ENCODE results near the gene GPC6.

GPC6 gene

DNA sequence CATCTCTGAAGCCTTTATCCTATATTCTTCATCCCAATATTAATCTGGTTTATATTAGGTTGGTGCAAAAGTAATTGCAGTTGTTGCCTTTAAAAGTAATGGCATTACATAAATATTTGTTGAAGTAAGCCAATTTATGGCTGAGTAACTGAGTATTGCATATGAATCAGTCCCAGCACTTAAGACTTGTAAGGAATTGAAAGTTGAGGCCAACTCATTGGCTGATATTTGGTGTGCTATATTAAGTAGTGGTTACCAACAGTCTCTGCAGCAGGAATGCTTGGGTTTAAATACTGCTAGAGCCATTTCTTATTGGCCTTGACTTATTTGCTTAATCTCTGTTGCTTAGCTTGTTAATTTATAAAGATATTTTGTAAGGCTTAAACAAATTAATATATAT lies 460.7 kb downstream of the GPC6 start:
- DNase-seq (ENCODE audit: low spot score), result no peak

GRCh38 chr13:93689333-93689732 lies 462.7 kb downstream of the GPC6 start:
- no peak for DNase-seq (ENCODE audit: low spot score)

DNA sequence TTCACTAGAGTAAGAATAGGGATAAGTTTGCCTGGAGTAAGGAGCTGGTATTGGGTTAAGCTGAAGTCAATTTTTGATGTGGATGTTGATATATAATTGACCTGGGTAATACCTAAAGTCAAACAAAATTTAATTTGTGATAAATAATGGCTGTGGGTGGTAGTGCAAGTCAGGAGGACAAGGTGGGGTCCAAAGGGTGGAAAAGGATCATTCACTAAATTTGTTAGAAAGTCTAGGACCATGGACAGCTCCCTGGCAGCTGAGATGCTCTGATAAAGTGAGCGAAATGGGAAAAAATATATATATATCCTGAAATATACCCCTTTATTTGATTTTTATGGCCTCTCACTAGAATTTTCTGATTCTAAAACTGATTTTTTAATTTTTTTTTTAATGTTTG lies 463.5 kb downstream of the GPC6 start:
- DNase-seq (ENCODE audit: low spot score), result no peak

DNA sequence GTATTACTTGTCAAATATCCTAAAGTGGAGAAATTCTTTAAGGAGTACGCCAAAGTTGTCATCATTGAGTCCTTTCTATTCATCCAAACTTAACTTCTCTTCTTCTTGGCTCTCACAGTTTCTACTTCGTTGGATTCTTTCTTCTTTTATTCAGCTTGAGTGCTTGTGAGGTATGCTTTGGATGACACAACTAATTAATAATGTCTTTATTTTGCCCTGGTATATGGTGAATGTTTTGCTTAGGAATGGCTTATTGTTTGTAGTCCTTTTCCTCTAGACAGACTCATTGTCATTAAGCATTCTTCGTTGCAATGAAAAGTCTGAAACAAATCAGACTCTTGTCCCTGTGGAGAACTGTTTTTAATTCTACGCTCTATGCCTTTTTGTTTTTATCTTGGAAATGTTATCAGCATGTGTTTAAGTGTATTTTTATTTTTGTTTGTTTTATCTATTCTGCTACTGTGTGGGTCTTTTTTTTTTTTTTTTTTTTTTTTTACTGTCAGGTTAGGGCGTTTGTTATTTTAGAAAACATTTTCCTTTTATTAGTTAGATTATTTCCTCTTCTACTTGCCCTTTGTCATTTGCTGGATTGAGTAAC lies 471.5 kb downstream of the GPC6 start:
- no peak for DNase-seq (ENCODE audit: low spot score)

DNA sequence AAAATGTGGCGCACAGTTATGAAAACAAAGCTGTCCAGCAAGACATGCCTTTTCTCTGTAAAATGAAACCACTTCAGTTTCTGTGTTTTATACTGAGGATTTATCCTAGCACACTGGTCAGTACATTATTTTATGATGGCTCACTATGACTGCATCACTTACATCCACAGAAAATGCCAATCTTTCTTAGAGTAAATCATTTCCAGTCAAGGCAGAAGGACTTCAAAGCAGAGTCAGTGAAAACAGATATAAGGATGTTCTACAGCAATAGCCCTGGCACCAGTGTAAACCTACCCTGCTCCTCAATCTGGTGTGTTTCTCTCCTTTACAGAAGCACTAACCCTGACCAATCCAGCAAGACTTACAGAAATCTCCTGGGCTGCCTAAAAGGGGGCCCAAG lies 473.5 kb downstream of the GPC6 start:
- DNase-seq (ENCODE audit: low spot score), result no peak

DNA sequence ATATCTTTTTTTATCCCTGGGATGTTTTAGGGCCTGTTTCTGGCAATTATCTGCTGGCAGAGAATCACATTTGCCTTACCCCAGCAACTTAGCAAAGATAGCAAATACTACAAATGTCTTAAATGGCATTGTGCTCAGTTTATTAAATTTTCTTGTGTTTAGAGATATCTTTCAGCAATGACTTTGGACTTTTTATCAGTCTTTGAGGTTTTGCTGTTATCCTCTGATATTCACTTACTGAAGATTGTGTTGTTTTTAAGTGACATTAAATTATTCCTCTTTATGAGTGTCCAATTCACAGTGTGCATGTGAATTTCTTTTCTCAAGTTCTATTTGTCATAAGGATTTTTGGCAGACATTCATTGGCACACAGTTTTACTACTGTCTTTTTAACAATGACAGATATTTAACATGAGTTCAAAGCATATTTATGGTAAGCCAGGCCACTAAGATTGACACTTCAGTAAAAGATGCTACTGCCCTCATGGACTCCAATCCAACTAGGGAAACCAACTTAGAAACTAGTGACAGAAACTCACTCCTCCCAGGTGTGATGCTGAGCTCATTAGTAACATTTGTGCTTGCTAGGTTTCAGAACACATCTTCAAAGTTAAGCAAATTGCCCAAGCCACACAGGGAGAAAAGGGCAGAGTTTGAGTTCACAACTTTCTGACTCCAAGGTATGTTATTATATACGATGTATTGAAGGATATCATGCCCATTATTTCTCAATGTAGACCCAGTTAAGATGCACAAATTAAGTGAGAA lies 481.9 kb downstream of the GPC6 start:
- DNase-seq (ENCODE audit: low spot score), result no peak

GRCh38 chr13:93709506-93710244 lies 483.1 kb downstream of the GPC6 start:
- no peak for DNase-seq (ENCODE audit: low spot score)

- no peak for DNase-seq (ENCODE audit: low spot score)
Measured at GRCh38 chr13:93714171-93714570, 487.6 kb downstream of the GPC6 start.

GRCh38 chr13:93715866-93716265 lies 489.3 kb downstream of the GPC6 start:
- no peak for DNase-seq (ENCODE audit: low spot score)

DNA sequence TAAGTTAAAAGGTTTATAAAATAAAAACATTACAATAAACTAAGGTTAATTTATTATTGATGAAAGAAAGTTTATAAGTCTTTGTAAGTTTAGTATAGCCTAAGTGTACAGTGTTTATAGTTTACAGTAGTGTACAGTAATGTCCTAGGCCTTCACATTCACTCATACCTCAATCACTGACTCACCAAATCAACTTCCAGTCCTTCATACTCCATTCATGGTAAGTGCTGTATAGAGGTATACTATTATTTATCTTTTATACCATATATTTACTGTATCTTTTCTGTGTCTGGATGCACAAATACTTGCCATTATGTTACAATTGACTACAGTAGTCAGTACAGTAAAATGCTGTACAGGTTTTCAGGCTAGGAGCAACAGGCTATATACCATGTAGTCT lies 490.0 kb downstream of the GPC6 start:
- DNase-seq (ENCODE audit: low spot score), result no peak

DNA sequence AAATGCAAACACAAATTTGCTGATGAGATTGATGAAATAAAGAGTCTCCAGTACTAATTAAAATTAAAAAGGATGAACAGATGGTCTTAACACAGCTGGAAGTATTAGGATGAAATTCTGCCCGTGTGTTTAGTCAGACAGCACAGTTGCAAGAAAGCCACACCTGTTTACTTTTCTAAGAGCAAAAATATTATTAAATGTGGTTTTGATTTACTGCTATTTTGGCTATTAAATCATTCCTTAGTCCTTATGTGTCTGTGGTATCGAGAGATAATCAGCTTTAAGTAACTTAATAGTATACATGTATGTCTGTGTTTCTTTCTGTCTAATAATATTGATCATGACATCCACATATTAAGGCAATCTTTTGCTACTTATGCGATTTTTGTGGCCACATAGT lies 494.9 kb downstream of the GPC6 start:
- no peak for DNase-seq (ENCODE audit: low spot score)

DNA sequence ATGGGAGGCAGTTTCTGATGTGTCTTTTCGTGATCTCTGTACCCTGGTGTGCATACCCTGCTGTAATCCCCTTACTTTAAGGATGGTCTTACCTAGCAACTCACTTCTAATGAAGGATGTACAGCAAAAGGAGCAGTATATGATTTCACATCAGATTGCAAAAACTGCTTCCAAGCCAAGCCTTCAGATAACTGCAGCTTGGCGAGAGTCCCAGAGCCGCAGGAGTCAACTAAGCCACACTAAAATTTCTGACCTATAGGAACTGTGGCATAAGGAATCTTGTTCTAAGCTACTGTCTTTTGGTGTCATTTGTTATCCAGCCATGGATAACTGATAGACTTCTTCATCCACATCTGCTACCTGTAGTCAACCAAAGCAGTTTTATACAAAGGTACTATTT lies 496.7 kb downstream of the GPC6 start:
- DNase-seq (ENCODE audit: low spot score), result no peak

DNA sequence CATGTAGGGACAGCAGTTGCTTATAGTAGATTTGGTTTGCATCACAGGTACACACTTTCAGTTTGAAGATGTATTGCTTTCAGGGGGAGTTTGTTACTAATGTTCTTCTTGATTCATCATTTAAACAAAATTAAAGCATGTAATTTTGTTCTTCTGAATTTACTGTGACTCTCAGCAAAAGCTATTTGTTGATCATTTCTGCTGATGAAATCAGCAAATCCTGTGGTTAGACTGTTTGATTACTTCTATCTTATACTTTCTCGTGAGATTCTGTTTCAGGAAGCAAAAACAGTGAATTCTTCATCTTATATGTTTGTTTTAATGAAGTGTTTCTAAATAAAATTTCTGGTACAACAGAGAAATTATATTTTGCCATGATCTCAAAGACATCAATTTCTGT lies 497.6 kb downstream of the GPC6 start:
- DNase-seq (ENCODE audit: low spot score), result no peak

DNA sequence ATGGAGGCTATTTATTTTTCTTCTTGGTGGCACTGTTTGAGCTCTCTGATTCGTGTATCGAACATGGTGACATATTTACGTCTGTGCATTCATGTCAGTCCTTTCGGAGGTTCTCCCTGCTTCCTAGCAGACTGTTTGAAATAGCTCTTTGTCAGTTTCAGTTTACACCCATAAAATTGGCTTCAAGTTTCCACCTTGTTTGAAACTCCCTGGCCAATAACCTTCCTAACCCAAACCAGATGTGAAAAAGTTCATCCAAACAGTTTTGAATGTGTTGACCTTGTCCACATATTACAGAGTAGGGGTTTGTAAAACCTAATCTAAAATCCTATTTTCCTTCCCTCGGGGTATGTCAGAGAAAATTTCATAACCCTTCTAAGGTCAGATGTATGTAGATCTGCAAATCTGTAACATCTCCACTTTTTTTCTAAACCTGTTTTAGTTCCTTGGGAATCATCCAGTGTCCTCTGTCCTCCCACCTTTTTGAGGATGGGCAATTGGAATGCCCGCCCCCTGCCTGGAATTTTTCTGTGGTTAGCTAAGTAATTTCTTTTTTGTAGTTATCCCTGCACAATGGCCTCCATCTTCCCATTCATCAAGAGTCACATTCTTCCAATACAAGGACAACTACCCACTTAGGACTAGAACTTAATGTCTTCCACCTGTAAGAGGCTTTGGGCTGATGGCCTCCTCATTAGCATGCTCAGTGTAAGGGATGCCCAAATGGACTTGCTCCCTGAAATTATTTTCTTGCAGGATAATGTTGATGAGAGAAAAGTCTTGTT lies 499.8 kb downstream of the GPC6 start:
- no peak for DNase-seq (ENCODE audit: low spot score)

DNA sequence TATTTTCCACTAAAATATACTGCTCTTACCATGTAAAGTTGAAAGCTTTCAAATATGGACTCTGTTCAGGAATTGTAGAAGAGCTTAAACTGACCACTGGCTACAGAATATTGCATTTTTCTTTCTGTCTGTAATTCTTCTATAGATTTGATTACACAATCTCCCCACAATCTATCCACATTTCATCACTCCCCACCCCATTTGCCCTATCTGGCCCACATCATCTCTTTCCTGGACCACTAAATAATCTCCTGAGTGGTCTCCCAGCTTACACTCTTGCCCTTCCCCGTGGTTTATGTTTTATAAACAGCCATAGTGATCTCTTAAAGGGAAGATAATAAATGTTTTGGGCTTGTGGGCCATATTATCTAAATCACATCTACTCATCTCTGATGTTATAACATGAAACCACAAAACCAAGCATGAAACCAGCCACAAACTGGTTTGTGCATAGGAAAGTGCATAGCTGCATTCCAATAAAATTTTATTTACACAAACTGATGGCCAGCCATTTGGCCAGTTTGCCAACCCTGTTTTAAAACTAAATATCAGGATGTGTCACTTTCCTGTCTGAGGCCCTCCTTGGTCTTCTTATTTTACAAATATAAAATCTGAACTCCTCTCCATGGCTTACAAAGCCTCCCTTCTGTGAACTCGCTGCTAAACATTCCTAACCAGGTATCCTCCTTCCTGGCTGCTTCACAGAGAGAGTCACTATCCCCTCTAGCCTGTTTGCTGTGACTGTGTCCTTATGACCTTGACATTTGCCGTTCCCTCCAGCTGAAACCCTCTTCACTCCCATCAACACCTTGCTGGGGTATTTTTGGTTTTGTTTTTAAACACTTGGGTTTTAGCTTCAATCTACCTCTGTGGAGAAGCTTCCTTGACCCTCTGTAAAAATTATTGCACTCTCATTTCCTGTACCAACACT lies 500.9 kb downstream of the GPC6 start:
- DNase-seq (ENCODE audit: low spot score), result no peak

DNA sequence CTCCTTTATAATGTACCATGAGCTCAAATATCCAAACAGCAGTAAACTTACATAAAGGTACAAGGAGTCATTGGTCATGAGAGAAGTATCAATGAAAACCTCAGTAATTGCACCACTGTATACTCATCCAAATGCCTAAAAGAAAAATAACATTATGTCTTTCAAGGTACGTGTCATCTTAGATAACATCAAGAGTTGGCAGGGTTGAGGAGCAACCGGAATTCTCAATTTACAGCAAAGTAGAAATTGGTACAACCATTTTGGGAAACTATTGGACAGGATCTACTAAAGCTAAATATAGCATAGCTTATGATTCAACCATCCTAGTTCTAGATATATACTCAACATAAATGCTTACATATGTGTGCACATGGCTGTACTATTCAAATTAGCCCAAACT lies 502.8 kb downstream of the GPC6 start:
- no peak for DNase-seq (ENCODE audit: low spot score)

- no peak for DNase-seq (ENCODE audit: low spot score)
Measured at GRCh38 chr13:93730780-93731179, 504.2 kb downstream of the GPC6 start.

GRCh38 chr13:93732186-93732585 lies 505.6 kb downstream of the GPC6 start:
- DNase-seq (ENCODE audit: low spot score), result no peak

GRCh38 chr13:93736081-93736480 lies 509.5 kb downstream of the GPC6 start:
- no peak for DNase-seq (ENCODE audit: low spot score)

- no peak for DNase-seq (ENCODE audit: low spot score)
Measured at GRCh38 chr13:93736909-93737308, 510.3 kb downstream of the GPC6 start.

DNA sequence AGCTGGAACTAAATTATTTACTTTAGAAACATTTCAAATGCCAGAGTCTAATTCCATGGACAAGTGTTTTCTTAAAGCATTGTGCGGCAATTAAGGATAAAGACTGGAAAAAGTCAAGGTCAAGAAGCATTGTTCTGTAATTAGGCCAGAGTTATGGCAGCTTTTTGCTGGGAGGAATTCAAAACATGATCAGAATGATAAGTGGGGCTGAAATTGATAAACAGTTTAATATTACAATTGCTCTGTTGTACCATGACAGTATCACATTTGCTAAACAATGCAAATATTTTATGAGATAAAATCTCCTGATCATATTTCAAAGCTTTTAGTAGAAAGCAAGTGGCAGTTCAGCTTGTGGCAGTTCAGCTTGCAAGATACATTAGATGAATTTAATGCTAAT lies 513.7 kb downstream of the GPC6 start:
- DNase-seq (ENCODE audit: low spot score), result no peak

Measured in CD4-positive, alpha-beta T cell treated with Interleukin-15 for 4 hours (primary cell).